BLaER1 (cell line): ENCODE measurements around the gene CHD2.

Experiments used
- H3K27ac ChIP-seq: shearing (Covaris generic); formaldehyde crosslinking; 2 replicates; pipeline ENCODE4 v1.8.1; 2022
- H3K27me3 ChIP-seq: shearing (Covaris generic); formaldehyde crosslinking; 2 replicates; pipeline ENCODE4 v1.8.1; 2022
- H3K36me3 ChIP-seq: shearing (Covaris generic); formaldehyde crosslinking; 2 replicates; pipeline ENCODE4 v1.8.1; 2022
- H3K4me1 ChIP-seq: shearing (Covaris generic); formaldehyde crosslinking; 2 replicates; pipeline ENCODE4 v1.8.1; 2022
- H3K4me2 ChIP-seq: shearing (Covaris generic); formaldehyde crosslinking; 2 replicates; pipeline ENCODE4 v1.8.1; 2022
- H3K4me3 ChIP-seq: shearing (Covaris generic); formaldehyde crosslinking; 2 replicates; pipeline ENCODE4 v1.8.1; 2022
- H3K9ac ChIP-seq: shearing (Covaris generic); formaldehyde crosslinking; 2 replicates; pipeline ENCODE4 v1.8.1; 2022
- H3K9me3 ChIP-seq: shearing (Covaris generic); formaldehyde crosslinking; 2 replicates; pipeline ENCODE4 v1.8.1; 2022
- H4K20me1 ChIP-seq: shearing (Covaris generic); formaldehyde crosslinking; 2 replicates; pipeline ENCODE4 v1.8.1; 2022
- Cebpa-rat ChIP-seq: shearing (Covaris generic); IDR thresholded peaks from 2 replicates; pipeline ENCODE4 v1.8.1; 2022

The CHD2 gene

GRCh38 chr15:92951800-92952457, 51.8 kb downstream of the CHD2 start:
- Histone ChIP-seq H3K27me3 (no peaks in the 10 kb centered on the region), H3K36me3 (peaks cover 100% of the 10 kb centered on the region), H3K4me2 (no peak overlapping the region), H3K9me3 (peaks cover 36% of the 10 kb centered on the region), H3K4me1 (no peaks in the 10 kb centered on the region), H3K9ac (no peak overlapping the region), H3K4me3 (no peak overlapping the region), H4K20me1 (no peaks in the 10 kb centered on the region), H3K27ac (no peak overlapping the region)
- no peak for TF ChIP-seq Cebpa-rat

GRCh38 chr15:92952458-92952850, 52.3 kb downstream of the CHD2 start:
- Histone ChIP-seq H4K20me1 (no peaks in the 10 kb centered on the region), H3K9ac (no peak overlapping the region), H3K4me2 (no peak overlapping the region), H3K27ac (no peak overlapping the region), H3K36me3 (peaks cover 100% of the 10 kb centered on the region), H3K4me1 (no peaks in the 10 kb centered on the region), H3K27me3 (no peaks in the 10 kb centered on the region), H3K4me3 (no peak overlapping the region), H3K9me3 (peaks cover 31% of the 10 kb centered on the region)
- no peak for TF ChIP-seq Cebpa-rat

- Histone ChIP-seq H4K20me1 (no peaks in the 10 kb centered on the region), H3K4me2 (no peak overlapping the region), H3K9ac (no peak overlapping the region), H3K9me3 (peaks cover 24% of the 10 kb centered on the region), H3K4me3 (no peak overlapping the region), H3K27me3 (no peaks in the 10 kb centered on the region), H3K36me3 (peaks cover 100% of the 10 kb centered on the region), H3K4me1 (no peaks in the 10 kb centered on the region), H3K27ac (no peak overlapping the region)
- TF ChIP-seq Cebpa-rat, result no peak
Measured at GRCh38 chr15:92953566-92953965, 53.4 kb downstream of the CHD2 start.

GRCh38 chr15:92954002-92954401, 53.9 kb downstream of the CHD2 start:
- Histone ChIP-seq H3K4me1 (no peaks in the 10 kb centered on the region), H4K20me1 (no peaks in the 10 kb centered on the region), H3K9me3 (peaks cover 20% of the 10 kb centered on the region), H3K36me3 (peaks cover 100% of the 10 kb centered on the region), H3K27me3 (no peaks in the 10 kb centered on the region), H3K4me2 (no peak overlapping the region), H3K9ac (no peak overlapping the region), H3K27ac (no peak overlapping the region), H3K4me3 (no peak overlapping the region)
- TF ChIP-seq Cebpa-rat, result no peak

GRCh38 chr15:92954578-92954977, 54.5 kb downstream of the CHD2 start:
- Histone ChIP-seq H3K4me2 (no peak overlapping the region), H3K36me3 (peaks cover 100% of the 10 kb centered on the region), H3K9ac (no peak overlapping the region), H4K20me1 (no peaks in the 10 kb centered on the region), H3K27me3 (no peaks in the 10 kb centered on the region), H3K9me3 (peaks cover 19% of the 10 kb centered on the region), H3K27ac (no peak overlapping the region), H3K4me1 (no peaks in the 10 kb centered on the region), H3K4me3 (no peak overlapping the region)
- TF ChIP-seq Cebpa-rat, result no peak

- peaks cover 14% of the 10 kb centered on the region for H3K9me3 ChIP-seq
- no peaks in the 10 kb centered on the region for H3K27me3 ChIP-seq
- H3K9ac ChIP-seq, result no peak overlapping the region
- H3K27ac ChIP-seq, result no peak overlapping the region
- no peak overlapping the region for H3K4me2 ChIP-seq
- peaks cover 100% of the 10 kb centered on the region for H3K36me3 ChIP-seq
- H3K4me1 ChIP-seq, result no peaks in the 10 kb centered on the region
- no peaks in the 10 kb centered on the region for H4K20me1 ChIP-seq
- H3K4me3 ChIP-seq, result no peak overlapping the region
- TF ChIP-seq Cebpa-rat, result no peak
Measured at GRCh38 chr15:92955706-92956105, 55.6 kb downstream of the CHD2 start.

- Histone ChIP-seq H4K20me1 (no peaks in the 10 kb centered on the region), H3K27ac (no peak overlapping the region), H3K27me3 (no peaks in the 10 kb centered on the region), H3K4me1 (no peaks in the 10 kb centered on the region), H3K4me2 (no peak overlapping the region), H3K4me3 (no peak overlapping the region), H3K36me3 (peaks cover 100% of the 10 kb centered on the region), H3K9ac (no peak overlapping the region), H3K9me3 (peaks cover 38% of the 10 kb centered on the region)
- TF ChIP-seq Cebpa-rat, result no peak
Measured at GRCh38 chr15:92958105-92958504, 58.0 kb downstream of the CHD2 start.

GRCh38 chr15:92959219-92959618, 59.1 kb downstream of the CHD2 start:
- H3K4me1 ChIP-seq, result no peaks in the 10 kb centered on the region
- no peak overlapping the region for H3K4me2 ChIP-seq
- peaks cover 100% of the 10 kb centered on the region for H3K36me3 ChIP-seq
- TF ChIP-seq Cebpa-rat, result no peak
- H4K20me1 ChIP-seq, result peaks cover 5% of the 10 kb centered on the region; the same call in 1 of the 2 replicates
- H3K4me3 ChIP-seq, result no peak overlapping the region
- H3K9ac ChIP-seq, result no peak overlapping the region
- H3K9me3 ChIP-seq, result peaks cover 40% of the 10 kb centered on the region
- no peak overlapping the region for H3K27ac ChIP-seq
- H3K27me3 ChIP-seq, result no peaks in the 10 kb centered on the region

GRCh38 chr15:92960996-92961681, 61.0 kb downstream of the CHD2 start:
- Histone ChIP-seq H3K9me3 (peaks cover 40% of the 10 kb centered on the region), H3K4me1 (no peaks in the 10 kb centered on the region), H3K9ac (no peak overlapping the region), H3K36me3 (peaks cover 100% of the 10 kb centered on the region), H3K27ac (no peak overlapping the region), H3K4me2 (no peak overlapping the region), H3K27me3 (no peaks in the 10 kb centered on the region), H4K20me1 (peaks cover 5% of the 10 kb centered on the region; the same call in 1 of the 2 replicates), H3K4me3 (no peak overlapping the region)
- no peak for TF ChIP-seq Cebpa-rat

- H4K20me1 ChIP-seq, result peaks cover 5% of the 10 kb centered on the region; the same call in 1 of the 2 replicates
- peaks cover 100% of the 10 kb centered on the region for H3K36me3 ChIP-seq
- no peak overlapping the region for H3K27ac ChIP-seq
- H3K4me1 ChIP-seq, result no peaks in the 10 kb centered on the region
- peaks cover 40% of the 10 kb centered on the region for H3K9me3 ChIP-seq
- H3K9ac ChIP-seq, result no peak overlapping the region
- no peak overlapping the region for H3K4me3 ChIP-seq
- no peaks in the 10 kb centered on the region for H3K27me3 ChIP-seq
- no peak for TF ChIP-seq Cebpa-rat
- H3K4me2 ChIP-seq, result no peak overlapping the region
Measured at GRCh38 chr15:92962914-92963313, 62.8 kb downstream of the CHD2 start.
